NCI-H748 (cell line): ENCODE measurements around the gene FAM120AOS.
A peak's percentile ranks its signal among the peaks of the same experiment; 100 is the strongest.

Source experiments
- DNase-seq: peaks from one replicate; lab custom pipeline; 2025; ENCODE audit not compliant: unreplicated experiment; lab: John Stamatoyannopoulos, UW

The FAM120AOS gene

GRCh38 chr9:93467462-93467861, 14.1 kb upstream of the FAM120AOS start:
- peak; percentile 98 for DNase-seq

GRCh38 chr9:93467062-93467416, 13.7 kb upstream of the FAM120AOS start:
- no peak for DNase-seq

- peak; percentile 46 for DNase-seq
Observed at GRCh38 chr9:93466416-93467061, 13.2 kb upstream of the FAM120AOS start.

DNA sequence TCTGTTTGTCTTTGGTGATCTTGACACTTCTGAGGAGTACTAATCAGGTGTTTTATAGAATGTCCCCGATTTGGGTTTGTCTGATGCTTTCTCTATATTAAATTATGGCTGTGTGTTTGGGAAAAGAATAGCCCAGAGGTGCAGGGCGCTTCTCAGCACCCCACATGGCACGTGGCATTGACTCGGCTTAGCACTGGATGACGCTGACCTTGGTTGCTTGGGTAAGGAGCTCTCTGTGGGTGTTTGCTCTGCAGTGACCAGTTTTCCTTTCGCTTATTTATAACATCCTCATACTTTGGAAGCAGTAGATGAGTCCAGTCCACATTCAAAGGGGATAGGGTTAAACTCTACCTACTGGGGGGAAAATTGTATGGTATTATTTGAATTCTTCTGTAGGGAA, 12.5 kb upstream of the FAM120AOS start:
- no peak for DNase-seq

DNA sequence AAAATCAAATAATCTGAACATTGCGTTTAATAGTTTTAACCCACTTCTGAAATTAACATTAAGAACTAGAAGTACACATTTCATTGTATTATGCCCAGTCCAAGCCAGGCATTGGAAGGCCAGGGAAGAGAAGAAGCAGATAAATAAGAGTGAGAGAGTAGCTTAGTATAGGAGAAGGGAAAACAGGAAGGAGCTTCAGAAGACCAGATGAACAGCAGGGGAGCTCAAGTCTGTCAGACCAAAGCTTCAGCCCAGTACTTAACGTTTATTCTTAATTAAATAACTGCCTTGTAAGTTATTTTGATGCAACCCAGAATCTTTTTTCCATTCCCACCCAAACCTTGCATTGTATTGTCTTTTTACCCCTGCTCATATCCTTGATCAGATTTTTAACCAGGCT, 11.5 kb upstream of the FAM120AOS start:
- no peak for DNase-seq

GRCh38 chr9:93464395-93464794, 11.0 kb upstream of the FAM120AOS start:
- no peak for DNase-seq

DNA sequence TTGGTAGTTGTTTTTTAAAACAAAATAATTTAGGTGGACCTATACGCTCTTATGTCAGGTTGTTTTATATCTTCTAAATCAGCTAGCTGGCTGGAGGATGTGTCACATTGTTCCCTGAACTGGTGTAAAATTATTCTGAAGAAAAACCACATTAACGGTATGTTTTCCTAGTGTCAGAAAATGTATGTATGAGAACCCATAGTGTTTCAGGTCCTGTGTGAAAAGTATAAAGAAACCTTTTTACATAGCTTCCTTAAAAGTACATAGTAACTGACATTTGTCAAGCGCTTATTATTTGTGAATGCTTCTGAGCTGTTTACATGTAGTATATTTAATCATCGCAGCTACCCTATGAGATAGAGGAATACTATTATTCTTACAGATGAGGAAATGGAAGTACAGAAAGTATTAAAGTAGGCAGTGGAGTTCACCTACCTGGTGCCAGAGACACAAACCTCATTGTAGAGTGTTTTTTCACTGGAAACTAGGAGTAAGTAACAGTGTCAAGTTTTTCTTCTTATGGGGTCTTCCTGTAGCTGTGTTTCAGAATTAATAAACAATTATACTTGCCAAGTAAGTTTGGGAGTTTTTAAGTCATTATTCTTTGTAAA, 10.4 kb upstream of the FAM120AOS start:
- no peak for DNase-seq

GRCh38 chr9:93461821-93462220, 8.4 kb upstream of the FAM120AOS start:
- no peak for DNase-seq

DNA sequence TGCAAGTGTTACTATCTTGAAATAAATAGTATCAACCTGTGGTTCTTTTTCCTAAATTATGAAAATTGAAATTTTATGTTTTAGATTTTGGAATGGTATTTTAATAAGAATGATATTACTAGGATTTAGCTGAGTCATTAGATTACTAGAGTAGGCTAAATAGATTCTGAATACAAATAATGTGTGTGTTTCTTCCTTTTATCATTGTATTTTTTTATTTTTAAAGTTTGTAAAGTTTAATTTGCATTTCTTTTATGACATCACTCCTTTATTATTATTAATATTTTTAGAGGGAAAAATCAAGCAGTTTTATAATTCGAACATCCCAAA, 8.0 kb upstream of the FAM120AOS start:
- no peak for DNase-seq

DNA sequence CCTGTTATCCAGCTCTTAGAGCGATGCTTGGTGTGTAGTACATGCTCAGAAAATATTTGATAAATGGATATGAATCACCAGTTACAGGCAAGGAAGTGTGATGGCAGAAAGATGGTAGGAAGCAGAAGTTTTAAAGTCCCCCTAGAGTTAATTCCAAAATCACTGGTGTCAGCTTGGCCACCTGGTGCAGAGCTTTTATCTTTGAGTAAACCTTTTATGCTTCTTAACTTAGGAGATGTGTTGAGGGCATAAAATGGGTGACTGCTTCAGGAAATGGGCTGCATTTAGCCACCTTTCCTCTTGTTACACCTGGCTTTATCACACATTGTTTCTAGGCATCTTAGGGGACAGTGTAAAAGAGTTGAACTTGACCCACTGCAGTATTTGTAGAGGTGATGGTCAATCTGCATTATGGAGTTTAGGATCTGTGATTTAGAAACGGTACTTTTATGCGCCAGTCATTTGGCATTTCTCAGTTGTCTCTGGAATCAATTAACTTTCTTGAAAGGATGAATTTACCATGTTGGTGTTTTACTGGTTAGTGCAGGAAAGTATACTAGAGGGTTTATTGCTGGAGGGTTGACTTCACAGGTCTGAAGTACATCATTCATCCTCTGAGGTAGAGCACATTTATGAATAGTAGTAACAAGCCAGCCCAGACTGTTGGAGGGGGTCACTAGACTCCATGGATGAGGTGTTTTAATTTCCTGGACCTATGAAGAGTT, 7.5 kb upstream of the FAM120AOS start:
- DNase-seq, result no peak

- no peak for DNase-seq
Observed at GRCh38 chr9:93459432-93459847, 6.1 kb upstream of the FAM120AOS start.

GRCh38 chr9:93458712-93459111, 5.3 kb upstream of the FAM120AOS start:
- DNase-seq, result no peak

- DNase-seq, result no peak
Observed at GRCh38 chr9:93457006-93457405, 3.6 kb upstream of the FAM120AOS start.

DNA sequence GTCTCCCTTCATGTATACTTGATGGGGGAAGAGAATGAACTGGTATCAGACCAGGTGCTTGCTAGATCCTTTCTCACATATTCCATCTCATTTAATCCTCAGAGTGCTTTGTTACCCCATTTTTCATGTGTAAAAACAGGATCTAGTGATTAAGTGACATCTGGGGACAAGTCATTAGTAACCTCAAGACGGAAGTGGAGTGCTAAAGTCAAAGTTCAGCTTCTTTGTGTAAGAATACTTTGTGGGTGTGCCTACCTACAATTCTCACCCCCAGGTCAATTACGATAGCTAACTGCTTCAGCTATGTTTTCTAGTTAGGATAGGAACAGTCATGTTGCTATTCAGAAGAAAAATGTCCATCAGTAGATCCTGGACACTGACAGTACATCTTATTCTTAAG, 3.1 kb upstream of the FAM120AOS start:
- DNase-seq, result no peak

DNA sequence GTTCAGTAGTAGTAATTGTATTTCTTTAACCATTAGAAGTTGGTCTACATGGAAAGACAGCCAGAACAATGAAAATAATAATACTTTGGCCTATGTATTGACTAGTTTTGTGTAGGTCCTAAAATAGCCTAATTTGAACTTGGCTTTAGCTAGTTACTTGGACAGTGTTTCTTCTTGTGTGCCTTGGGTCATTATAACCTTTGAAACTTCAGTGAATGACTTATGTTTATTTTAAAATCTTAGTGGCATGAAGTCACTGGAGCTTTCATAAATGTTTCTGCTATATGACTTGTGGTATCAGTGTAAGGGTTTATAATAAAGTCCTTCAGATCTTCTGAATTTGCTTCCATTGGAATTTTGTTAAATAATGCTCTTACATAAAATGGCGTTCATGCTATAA, 2.6 kb upstream of the FAM120AOS start:
- no peak for DNase-seq

DNA sequence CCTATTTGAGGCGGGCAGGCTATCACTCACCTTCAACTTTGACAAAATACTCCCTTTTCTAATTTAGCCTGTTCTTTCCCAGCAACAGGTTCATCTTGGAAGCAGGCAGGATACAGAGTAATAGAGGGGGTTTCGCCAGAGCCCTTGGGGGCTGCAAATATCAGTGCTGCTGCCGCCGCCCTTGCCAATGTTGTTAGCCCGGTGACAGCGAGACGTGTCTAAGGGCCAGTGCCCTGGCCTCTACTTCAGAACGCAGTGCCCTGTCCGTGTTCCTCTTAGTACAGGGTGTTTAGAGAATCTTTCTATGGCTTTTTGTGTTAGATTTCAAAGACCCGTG, 703 bp downstream of the FAM120AOS start:
- peak; percentile 62 for DNase-seq

DNA sequence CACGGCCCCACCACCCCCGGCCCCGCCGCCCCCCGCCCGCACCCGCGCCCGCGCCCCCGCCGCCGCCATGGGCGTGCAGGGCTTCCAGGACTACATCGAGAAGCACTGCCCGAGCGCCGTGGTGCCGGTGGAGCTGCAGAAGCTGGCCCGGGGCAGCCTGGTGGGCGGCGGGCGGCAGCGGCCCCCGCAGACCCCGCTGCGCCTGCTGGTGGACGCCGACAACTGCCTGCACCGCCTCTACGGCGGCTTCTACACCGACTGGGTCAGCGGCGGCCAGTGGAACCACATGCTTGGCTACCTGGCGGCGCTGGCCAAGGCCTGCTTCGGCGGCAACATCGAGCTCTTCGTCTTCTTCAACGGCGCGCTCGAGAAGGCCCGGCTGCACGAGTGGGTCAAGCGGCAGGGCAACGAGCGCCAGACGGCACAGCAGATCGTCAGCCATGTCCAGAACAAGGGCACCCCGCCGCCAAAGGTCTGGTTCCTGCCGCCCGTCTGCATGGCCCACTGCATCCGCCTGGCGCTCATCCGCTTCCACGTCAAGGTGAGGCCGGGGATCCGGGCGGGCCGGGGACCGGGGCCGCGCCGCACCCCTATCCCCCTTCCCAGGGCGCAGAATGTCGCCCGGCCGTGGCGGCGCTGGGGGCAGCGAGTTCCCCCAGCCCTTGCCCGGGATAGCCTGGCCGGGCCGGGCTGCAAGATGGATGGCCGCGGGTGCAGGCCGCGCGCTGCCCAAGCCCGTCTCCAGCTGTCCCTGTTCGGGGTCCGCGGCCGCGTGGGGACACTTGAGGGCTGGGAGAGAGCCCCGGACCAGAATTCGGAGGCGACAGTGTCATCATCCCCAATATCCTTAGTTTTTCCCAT, 1.3 kb downstream of the FAM120AOS start:
- DNase-seq, result peak; percentile 64

DNA sequence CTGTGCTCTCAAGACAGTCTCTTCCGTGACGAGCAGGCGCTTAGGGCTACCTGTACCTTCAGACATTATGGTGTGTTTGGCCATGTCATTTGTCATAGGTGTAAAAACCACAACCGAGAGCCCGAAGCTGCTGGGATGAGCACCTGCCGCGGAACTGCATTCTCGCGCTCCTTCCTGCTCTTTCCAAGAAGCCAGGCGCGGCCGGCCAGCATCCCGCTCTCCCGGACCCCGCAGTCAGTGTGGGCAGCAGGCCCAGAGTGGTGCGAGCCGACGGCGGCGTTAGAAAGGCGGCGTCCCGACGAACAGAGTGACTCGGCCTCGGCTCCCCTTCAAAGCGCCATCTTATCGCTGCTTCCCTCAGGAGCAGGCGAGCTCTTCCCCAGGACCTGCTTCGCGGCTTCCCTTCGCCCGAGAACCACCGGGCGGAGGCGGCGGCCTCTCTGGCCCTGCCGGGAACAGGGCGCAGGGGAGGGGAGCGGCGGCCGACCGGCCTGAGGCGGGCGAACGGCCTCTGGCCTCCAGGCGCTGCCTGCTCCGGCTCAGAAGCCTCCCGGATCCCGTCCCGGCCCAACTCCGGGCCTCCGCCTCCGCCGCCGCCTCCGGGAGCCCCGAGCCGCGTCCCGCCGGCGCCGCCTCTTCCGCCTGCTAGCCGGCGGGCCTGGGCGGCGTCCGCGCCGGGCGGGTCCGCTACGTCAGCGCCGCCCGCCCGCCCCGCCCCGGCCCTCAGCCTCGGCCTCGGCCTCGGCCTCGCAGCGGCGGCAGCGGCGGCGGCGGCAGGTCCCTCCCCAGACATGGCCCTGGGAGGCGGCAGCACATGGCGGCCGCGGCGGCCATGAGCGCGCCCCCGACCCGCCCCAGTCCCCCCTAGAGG, 2.2 kb downstream of the FAM120AOS start, which contains the start of gene FAM120A:
FAM120A (plus strand) TSS at position 741 of the 871 bp plus-strand sequence. CDS start 231 bp downstream, outside the sequence.
- peak; percentile 86 for DNase-seq

DNA sequence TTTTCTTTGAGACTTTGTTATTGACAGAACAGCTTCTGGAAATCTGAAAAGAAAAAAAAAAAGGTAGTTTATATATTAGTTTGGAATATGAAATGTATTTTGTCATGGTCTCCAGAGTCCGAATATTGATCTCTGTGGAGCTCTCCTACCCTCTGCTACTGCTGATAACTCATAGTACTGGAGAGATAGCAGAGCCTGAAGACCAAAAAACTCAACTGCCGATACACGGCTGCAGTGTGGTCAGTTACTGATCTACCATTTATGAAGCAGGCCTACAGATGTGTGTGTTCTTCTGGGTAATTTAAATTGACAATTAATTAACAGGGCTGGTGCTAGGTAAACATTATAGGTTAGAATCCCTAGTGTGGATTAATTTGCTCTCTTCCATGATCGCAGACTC, 5.7 kb downstream of the FAM120AOS start:
- no peak for DNase-seq

GRCh38 chr9:93446073-93446472, 7.3 kb downstream of the FAM120AOS start:
- no peak for DNase-seq
